HCT116 (cell line): Measurements from ENCODE around the gene BMAL1. TPM values are rescaled to one million over a fixed set of nuclear protein-coding genes. Genes with fewer than 3 reads are reported as not detected.

ENCODE experiments used
- ATAC-seq: fragments of 200-7000 bp; cut with Tn5 transposase; 2 replicates; pipeline ENCODE4 v1.9.1; 2020; ENCODE audit warnings: mild to moderate bottlenecking, moderate library complexity
- BruUV-seq: library from RNA; stranded (reverse); fragments of 400-500 nt; replicated peaks from 2 replicates; lab custom pipeline; 2021; lab: Mats Ljungman, UMichigan
- CTCF ChIA-PET: fragments of 300-600 bp; sonication (Branson Sonifier 250); formaldehyde crosslinking; loops from one replicate; lab custom pipeline; 2021; ENCODE audit warnings: antibody characterized with exemption; lab: Charles Lee
- POLR2A ChIA-PET: fragments of 300-600, 350-600 bp; sonication (Branson Sonifier 250); formaldehyde crosslinking; loops from one replicate; lab custom pipeline; 2021; ENCODE audit warnings: antibody characterized with exemption; lab: Charles Lee
- RAD21 ChIA-PET, 2 experiments: fragments of 300-600 bp; sonication (Branson Sonifier 250); formaldehyde crosslinking; loops; one replicate each; lab custom pipeline; 2023; ENCODE audit warnings: low total read pairs in 2 of 2; ENCODE audit not compliant: uncharacterized antibody in 2 of 2, unreplicated experiment in 2 of 2, low non-redundant PET in 1 of 2; lab: Charles Lee
- DNase-seq: peaks from one replicate; pipeline ENCODE4 v3.0.0-alpha.2; 2010; ENCODE audit warnings: low read depth, low spot score
- H2AFZ ChIP-seq: fragments of 200-600 bp; shearing (Covaris generic), sonication (generic); 2 replicates; pipeline ENCODE4 v1.6.1; 2017; ENCODE audit warnings: low read depth, mixed run types, mixed read lengths, antibody characterized with exemption, low read length; ENCODE audit not compliant: poor library complexity, severe bottlenecking
- H3K27ac ChIP-seq: 2 replicates; pipeline ENCODE4 v1.5.1; 2012; ENCODE audit warnings: low read depth, low read length
- H3K27me3 ChIP-seq: fragments of 200-600 bp; sonication (generic); 2 replicates; pipeline ENCODE4 v1.6.1; 2016; ENCODE audit warnings: mixed run types, low read length, mixed read lengths; ENCODE audit not compliant: insufficient read depth
- H3K36me3 ChIP-seq, 2 experiments: fragments of 200-500 bp in 1 of 2; fragments of 200-600 bp in 1 of 2; sonication (Bioruptor generic) in 1 of 2; sonication (generic) in 1 of 2; 2 replicates each; pipeline versions ENCODE4 v1.5.1 to v1.6.1; 2014 to 2016; ENCODE audit warnings: low read length in 2 of 2, inconsistent platforms in 1 of 2, mixed read lengths in 1 of 2, mixed run types in 1 of 2; ENCODE audit not compliant: insufficient read depth in 2 of 2, control insufficient read depth in 1 of 2
- H3K4me1 ChIP-seq, 2 experiments: fragments of 200-600 bp in 1 of 2; sonication (generic) in 1 of 2; 2 replicates each; pipeline versions ENCODE4 v1.5.1 to v1.6.1; 2012 to 2017; ENCODE audit warnings: low read length in 2 of 2, inconsistent platforms in 1 of 2, mild to moderate bottlenecking in 1 of 2, mixed read lengths in 1 of 2, mixed run types in 1 of 2, moderate library complexity in 1 of 2; ENCODE audit not compliant: insufficient read depth in 2 of 2, control insufficient read depth in 1 of 2
- H3K4me2 ChIP-seq: fragments of 200-600 bp; sonication (generic); 2 replicates; pipeline ENCODE4 v1.6.1; 2017; ENCODE audit warnings: mixed run types, low read length, mixed read lengths
- H3K4me3 ChIP-seq, 2 experiments: fragments of 200-600 bp in 1 of 2; sonication (generic) in 1 of 2; replicated peaks in 1 of 2; 2 replicates each; pipeline ENCODE4 v1.5.1; 2011 to 2016; ENCODE audit warnings: low read length in 2 of 2, control low read depth in 1 of 2, low read depth in 1 of 2, mild to moderate bottlenecking in 1 of 2, mixed read lengths in 1 of 2, mixed run types in 1 of 2
- H3K79me2 ChIP-seq: fragments of 200-600 bp; sonication (generic); 2 replicates; pipeline ENCODE4 v1.6.1; 2017; ENCODE audit warnings: mild to moderate bottlenecking, mixed run types, low read length, moderate library complexity, mixed read lengths; ENCODE audit not compliant: insufficient read depth
- H3K9ac ChIP-seq: fragments of 200-600 bp; sonication (generic); 2 replicates; pipeline ENCODE4 v1.6.1; 2016; ENCODE audit warnings: low read length, mixed read lengths
- H3K9me2 ChIP-seq: fragments of 200-600 bp; sonication (generic), shearing (Covaris generic); 2 replicates; pipeline ENCODE4 v1.6.1; 2017; ENCODE audit warnings: mixed run types, mild to moderate bottlenecking, moderate library complexity; ENCODE audit not compliant: insufficient read depth
- H3K9me3 ChIP-seq, 2 experiments: fragments of 200-500 bp in 1 of 2; fragments of 200-600 bp in 1 of 2; sonication (Bioruptor generic) in 1 of 2; sonication (generic) in 1 of 2; 2 replicates each; pipeline ENCODE4 v1.6.1; 2014 to 2017; ENCODE audit warnings: low read length in 2 of 2, mixed read lengths in 2 of 2, inconsistent platforms in 1 of 2, low read depth in 1 of 2, mild to moderate bottlenecking in 1 of 2, mixed run types in 1 of 2, moderate library complexity in 1 of 2; ENCODE audit not compliant: control insufficient read depth in 1 of 2, insufficient read depth in 1 of 2
- H4K20me1 ChIP-seq: fragments of 200-600 bp; sonication (generic), shearing (Covaris generic); 2 replicates; pipeline ENCODE4 v1.6.1; 2017; ENCODE audit warnings: mixed run types, mild to moderate bottlenecking, moderate library complexity; ENCODE audit not compliant: insufficient read depth
- ELF1 ChIP-seq: IDR thresholded peaks from 2 replicates; pipeline ENCODE4 v1.6.1; 2012; ENCODE audit warnings: low read depth, borderline replicate concordance
- EZH2phosphoT487 ChIP-seq: fragments of 200-600 bp; IDR thresholded peaks from 2 replicates; pipeline ENCODE4 v1.6.1; 2018; ENCODE audit warnings: antibody characterized with exemption, borderline replicate concordance
- POLR2A ChIP-seq: IDR thresholded peaks from 2 replicates; pipeline ENCODE4 v1.7.0; 2011; ENCODE audit warnings: borderline replicate concordance; ENCODE audit not compliant: insufficient read depth, insufficient read length; ENCODE audit errors: extremely low read depth
- POLR2AphosphoS5 ChIP-seq: IDR thresholded peaks from 2 replicates; pipeline ENCODE4 v1.6.1; 2011; ENCODE audit warnings: mild to moderate bottlenecking, low read depth, low read length, moderate library complexity
- ZNF274 ChIP-seq: fragments of 200-500 bp; sonication (Bioruptor generic); IDR thresholded peaks from 2 replicates; pipeline ENCODE4 v1.6.1; 2014; ENCODE audit warnings: mild to moderate bottlenecking, low read depth, low read length, inconsistent platforms
- intact Hi-C: fragments of 100-400 bp; cut with micrococcal nuclease; formaldehyde crosslinking; loops from 2 replicates; pipeline ENCODE4 v1.10.0; 2022
- total RNA-seq: library from RNA; stranded (reverse); gene quantifications from one replicate; pipeline ENCODE4 v1.2.1, GENCODE V29; 2021; ENCODE audit not compliant: unreplicated experiment
- TF ChIP-seq, protein P1 (sequence below): IDR thresholded peaks from 2 replicates; pipeline ENCODE4 v1.6.1; 2012; ENCODE audit warnings: low read depth

BMAL1 gene
- total RNA-seq, 1 experiment from 2014 or later, result 17.6 TPM

DNA sequence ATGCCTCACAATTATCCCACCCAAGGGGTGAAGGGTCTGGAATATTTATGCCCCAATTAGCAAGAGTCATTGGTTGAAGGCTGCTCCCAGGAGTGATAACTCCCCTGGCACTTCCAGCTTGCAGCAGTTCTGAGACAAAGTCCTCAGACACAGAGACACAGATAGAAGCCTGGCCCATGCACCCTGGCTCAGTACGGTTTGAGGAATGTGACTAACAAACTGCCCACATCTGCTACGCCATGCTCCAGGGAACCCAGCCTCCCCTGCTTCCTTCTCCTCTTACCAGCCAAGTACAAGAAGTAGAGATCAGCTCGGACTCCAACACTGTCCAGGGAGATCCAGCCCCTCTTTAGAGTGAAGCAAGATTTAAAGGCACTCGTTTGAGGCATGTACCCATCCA lies 48.5 kb upstream of the BMAL1 start:
- intact Hi-C loops, result no loop called here
- Histone ChIP-seq H3K4me2 (no peak overlapping the region), H3K36me3 (no peaks in the 10 kb centered on the region), H3K9me3 (no peaks in the 10 kb centered on the region), H3K79me2 (no peaks in the 10 kb centered on the region), H3K27ac (no peak overlapping the region), H3K9ac (no peak overlapping the region), H4K20me1 (no peaks in the 10 kb centered on the region), H3K4me3 (no peak overlapping the region), H2AFZ (no peak overlapping the region)
- ChIA-PET CTCF (no interaction called here), POLR2A (no interaction called here), RAD21 (no interaction called here)
- ATAC-seq, result no peak
- no peak for DNase-seq
- TF ChIP-seq, protein P1, sequence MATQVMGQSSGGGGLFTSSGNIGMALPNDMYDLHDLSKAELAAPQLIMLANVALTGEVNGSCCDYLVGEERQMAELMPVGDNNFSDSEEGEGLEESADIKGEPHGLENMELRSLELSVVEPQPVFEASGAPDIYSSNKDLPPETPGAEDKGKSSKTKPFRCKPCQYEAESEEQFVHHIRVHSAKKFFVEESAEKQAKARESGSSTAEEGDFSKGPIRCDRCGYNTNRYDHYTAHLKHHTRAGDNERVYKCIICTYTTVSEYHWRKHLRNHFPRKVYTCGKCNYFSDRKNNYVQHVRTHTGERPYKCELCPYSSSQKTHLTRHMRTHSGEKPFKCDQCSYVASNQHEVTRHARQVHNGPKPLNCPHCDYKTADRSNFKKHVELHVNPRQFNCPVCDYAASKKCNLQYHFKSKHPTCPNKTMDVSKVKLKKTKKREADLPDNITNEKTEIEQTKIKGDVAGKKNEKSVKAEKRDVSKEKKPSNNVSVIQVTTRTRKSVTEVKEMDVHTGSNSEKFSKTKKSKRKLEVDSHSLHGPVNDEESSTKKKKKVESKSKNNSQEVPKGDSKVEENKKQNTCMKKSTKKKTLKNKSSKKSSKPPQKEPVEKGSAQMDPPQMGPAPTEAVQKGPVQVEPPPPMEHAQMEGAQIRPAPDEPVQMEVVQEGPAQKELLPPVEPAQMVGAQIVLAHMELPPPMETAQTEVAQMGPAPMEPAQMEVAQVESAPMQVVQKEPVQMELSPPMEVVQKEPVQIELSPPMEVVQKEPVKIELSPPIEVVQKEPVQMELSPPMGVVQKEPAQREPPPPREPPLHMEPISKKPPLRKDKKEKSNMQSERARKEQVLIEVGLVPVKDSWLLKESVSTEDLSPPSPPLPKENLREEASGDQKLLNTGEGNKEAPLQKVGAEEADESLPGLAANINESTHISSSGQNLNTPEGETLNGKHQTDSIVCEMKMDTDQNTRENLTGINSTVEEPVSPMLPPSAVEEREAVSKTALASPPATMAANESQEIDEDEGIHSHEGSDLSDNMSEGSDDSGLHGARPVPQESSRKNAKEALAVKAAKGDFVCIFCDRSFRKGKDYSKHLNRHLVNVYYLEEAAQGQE, result no peak
- TF ChIP-seq POLR2AphosphoS5 (no peak), ELF1 (no peak), POLR2A (no peak), EZH2phosphoT487 (no peak), ZNF274 (no peak)
- TF ChIP-seq, all 23 proteins: peak for 0
- no peaks in the 10 kb centered on the region for H3K27me3 ChIP-seq
- H3K4me1 ChIP-seq, result peaks cover 0 to 3% of the 10 kb centered on the region in 2 experiments; a peak in 1 of 4 replicates
- no peaks in the 10 kb centered on the region for H3K9me2 ChIP-seq
- BruUV-seq, result no TSS peak
